HG03575 (cell line): ENCODE measurements around the gene KDSR.
"Not testable (repeated sequence)": the region's sequence is repeated elsewhere in the genome, so short reads cannot be mapped to it uniquely, and the experiment has no call there.

ENCODE experiments used
- ATAC-seq: cut with Tn5 transposase; IDR thresholded peaks from one replicate; pipeline ENCODE4 v1.9.1; 2021; ENCODE audit not compliant: unreplicated experiment, insufficient number of reproducible peaks, low FRiP score; ENCODE audit errors: extremely low read depth

KDSR gene

DNA sequence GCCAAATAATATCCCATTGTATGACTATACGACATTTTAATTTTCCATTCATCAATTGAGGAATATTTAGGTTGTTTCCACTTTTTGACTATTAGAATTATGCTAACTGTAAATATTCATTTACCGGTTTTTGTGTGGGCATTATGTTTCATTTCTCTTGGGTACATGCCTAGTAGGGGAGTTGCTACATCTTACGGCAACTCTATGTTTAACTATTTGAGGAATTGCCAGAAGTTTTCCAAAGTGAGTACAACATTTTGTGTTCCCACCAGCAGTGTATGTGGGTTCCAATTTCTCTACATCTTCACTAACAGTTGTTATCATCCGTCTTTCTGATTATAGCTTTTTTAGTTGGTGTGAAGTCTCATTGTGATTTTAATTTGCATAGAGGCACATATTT lies 1.6 kb upstream of the KDSR start:
- ATAC-seq, result no peak

DNA sequence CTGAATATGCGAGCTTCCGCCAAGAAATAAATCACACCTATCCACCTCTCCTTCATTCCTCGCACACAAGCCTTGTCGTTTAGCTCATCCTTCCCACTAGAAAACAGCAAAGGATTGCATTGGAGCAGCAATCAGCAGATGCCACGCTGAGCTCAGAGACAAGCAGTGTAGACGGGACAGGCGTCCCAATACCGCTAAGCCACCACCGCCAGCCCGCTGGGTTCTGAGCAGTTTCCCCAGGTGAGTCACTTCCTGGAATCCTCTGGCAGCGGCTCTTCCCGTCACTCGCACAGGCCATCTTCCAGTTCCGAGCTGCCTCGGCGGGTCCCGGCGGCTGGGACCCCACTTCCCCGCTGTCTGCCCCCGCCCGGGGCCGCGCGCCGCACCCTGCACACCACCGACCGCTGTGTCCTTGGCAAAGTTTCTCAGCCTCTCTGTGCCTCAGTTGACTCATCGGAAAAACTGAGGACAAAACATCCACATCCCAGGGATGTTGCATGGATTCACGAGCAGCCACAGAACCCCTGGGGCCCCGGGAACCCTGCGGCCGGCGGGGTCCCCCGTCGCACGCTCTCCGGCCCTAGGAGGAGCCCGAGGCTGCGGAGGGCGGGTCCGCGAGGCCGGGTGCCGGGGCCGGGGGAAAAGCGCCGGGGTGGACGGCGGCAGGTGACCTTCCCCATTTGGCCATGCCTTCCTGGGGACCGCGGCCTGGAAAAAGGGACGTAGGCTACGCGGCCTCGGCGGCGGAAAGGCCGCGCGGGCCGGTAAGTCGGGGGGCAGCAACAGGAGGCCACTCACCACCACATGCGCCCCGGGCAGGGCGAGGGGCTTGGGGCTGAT lies 573 bp downstream of the KDSR start:
- no peak for ATAC-seq

GRCh38 chr18:63365876-63366212 lies 1.2 kb downstream of the KDSR start:
- no peak for ATAC-seq

DNA sequence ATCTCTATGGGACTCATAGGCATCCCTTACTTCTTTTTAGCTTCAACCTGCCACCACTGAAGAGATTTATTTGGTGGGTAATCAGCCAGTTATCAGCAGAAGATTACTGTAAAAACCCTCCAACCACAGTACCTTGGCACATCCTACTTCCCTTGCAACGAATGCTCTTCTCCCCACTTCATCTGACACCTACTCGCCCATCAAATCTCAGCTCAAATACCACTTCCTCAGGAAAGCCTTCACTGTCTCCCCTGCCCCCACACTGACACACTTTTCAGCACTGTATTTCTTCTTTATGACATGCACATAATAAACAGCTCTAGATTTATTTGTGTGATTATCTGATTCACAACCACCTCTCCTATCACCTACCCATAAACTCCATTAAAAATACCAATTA lies 3.1 kb downstream of the KDSR start:
- no peak for ATAC-seq

- ATAC-seq, result not testable (repeated sequence)
These were observed 3.6 kb downstream of the KDSR start for GRCh38 chr18:63363420-63363819.

- ATAC-seq, result no peak
These were observed 10.6 kb downstream of the KDSR start for GRCh38 chr18:63356272-63356896.

DNA sequence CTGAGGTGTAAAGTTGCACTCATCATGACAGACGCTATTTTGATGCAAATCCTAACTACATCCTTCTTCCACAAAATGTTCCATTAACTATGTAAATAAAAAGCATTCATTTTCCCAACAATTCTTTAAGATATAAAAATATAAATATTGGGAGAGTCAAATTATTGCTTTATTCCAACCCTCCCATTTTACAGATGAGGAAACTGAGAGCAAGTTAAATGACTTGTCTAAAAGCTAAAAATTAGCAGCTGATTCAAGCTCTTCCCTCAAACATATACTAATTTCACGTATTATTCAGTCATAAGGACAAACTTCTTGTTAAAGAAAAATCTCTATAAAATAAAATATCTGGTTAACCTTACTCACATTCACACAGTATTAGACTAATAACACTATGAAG lies 16.8 kb downstream of the KDSR start:
- no peak for ATAC-seq

DNA sequence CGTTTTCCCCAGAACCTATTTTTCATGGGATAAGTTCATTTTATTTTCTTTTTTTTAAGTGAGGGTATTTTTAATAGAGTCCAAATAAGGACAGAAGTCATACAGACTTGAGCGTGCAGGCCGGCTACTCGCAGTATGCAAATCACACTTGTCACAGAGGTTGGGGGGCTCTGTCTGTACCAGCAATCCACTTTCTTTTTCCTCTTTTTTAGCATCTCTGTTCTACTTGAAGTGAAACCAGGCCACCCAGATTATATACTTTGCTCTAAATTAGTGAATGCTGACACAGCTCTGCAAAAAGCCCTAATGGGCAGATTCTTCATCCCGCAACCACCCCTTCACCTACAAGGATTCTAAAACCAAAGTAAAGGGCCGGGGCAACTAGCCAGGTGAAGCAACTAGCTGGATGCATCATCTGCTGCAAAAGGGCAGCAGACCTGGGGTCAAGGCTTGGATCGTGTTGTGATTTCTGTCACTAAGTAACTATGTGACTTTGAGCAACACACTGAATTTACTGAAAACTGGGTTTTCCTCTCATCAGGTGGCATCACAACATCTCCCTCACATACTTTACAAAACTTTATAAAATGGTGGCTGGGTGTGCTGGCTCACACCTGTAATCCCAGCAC lies 18.4 kb downstream of the KDSR start:
- ATAC-seq, result no peak

GRCh38 chr18:63346480-63347183 lies 20.4 kb downstream of the KDSR start:
- no peak for ATAC-seq

GRCh38 chr18:63346031-63346430 lies 21.0 kb downstream of the KDSR start:
- ATAC-seq, result no peak

- no peak for ATAC-seq
These were observed 22.1 kb downstream of the KDSR start for GRCh38 chr18:63344918-63345317.

DNA sequence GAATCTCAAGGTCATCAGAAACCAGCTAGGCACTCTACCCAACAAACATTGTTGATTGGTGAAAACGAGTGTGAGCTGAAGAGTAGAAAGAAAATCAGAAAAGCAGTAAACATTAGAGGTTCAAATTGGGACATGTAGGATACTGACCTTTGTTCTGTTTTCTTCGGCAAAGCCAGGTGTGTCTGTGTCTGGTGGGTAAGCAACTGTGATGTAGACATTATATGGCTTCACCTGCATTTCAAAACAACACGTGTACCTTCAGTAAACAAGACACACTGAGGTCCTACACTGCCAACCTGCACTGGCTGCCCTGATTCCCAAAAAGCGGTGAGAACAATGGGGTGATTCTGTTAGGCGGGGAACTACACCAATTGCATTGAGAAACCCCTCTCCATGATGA lies 22.7 kb downstream of the KDSR start:
- ATAC-seq, result no peak

GRCh38 chr18:63342206-63342605 lies 24.8 kb downstream of the KDSR start:
- no peak for ATAC-seq

- no peak for ATAC-seq
These were observed 27.0 kb downstream of the KDSR start for GRCh38 chr18:63339920-63340484.

GRCh38 chr18:63336366-63337099 lies 30.5 kb downstream of the KDSR start:
- ATAC-seq, result no peak

DNA sequence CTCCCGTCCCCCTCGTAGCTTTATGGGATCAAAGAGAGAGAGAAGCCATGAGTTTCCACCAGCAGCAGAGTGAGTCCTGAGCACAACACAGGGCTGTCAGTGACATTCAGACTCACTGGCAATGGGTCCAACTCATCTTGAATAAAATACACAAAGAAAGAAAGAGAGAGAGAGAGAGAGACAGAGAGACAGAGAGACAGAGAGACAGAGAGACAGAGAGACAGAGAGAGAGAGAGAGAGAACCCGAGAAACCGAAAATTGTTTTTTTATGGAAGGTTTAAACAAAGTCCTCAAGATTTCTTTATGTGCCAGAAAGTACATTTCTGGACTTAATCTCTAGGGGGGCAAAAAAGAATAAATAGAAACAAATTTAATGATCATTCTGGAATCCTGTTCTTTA lies 35.9 kb downstream of the KDSR start:
- no peak for ATAC-seq

DNA sequence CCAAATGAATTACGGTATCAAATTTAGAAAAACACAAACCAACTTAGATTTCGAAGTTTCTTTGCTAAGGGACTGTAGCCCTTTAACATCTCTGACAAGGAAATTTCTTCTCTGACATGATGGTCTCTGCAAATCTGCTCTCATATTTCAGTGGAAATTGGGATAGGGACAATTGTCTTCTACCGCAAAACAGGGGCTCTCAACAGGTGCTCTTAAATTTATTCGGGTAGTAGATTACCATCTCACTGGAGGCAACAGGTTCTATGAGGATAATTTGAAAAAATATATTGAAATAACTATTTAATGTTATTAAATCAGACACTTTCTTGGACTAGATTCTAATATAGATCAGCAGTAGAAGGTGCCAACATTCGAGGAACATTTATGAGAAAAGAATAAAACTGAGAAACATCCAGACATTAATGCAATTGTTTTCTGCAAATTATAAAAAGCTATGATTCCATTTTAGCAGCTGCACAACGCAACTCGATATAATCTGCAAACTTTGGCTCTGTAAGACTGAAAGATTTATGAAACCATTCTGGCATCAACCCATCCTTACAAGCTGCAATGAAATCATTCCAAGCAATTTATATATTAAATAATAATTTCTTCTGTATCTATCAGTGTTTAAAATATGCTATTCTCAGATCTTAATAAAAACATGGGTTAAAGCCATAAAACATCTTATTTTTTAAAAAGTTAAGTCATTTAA lies 37.4 kb downstream of the KDSR start:
- ATAC-seq, result no peak

- no peak for ATAC-seq
These were observed 41.0 kb downstream of the KDSR start for GRCh38 chr18:63326011-63326410.
